Common myeloid progenitor, CD34-positive (primary cell): Measurements from ENCODE around the gene CACNA2D3.

ENCODE experiments used
- CTCF ChIA-PET: fragments of 350-600 bp; sonication (Branson Sonifier 250); formaldehyde crosslinking; loops from one replicate; lab custom pipeline; 2021; ENCODE audit warnings: antibody characterized with exemption; lab: Charles Lee
- POLR2A ChIA-PET: fragments of 350-600 bp; sonication (Branson Sonifier 250); formaldehyde crosslinking; loops from one replicate; lab custom pipeline; 2021; ENCODE audit warnings: antibody characterized with exemption; lab: Charles Lee
- DNase-seq, 3 donors: peaks; one replicate each; pipeline versions ENCODE4 v3.0.0 to v3.0.0-alpha.2; 2013
- H3K27ac ChIP-seq, 2 experiments: 1 replicate in 1 of 2; 2 replicates in 1 of 2; pipeline ENCODE4 v1.7.0; 2013; ENCODE audit warnings: inconsistent platforms in 2 of 2, low read length in 2 of 2, mild to moderate bottlenecking in 2 of 2, low read depth in 1 of 2, moderate library complexity in 1 of 2; ENCODE audit not compliant: severe bottlenecking in 2 of 2, insufficient read depth in 1 of 2, poor library complexity in 1 of 2
- H3K27me3 ChIP-seq, 5 experiments: replicated peaks in 2 of 5; 1 replicate in 3 of 5; 2 replicates in 2 of 5; pipeline versions ENCODE4 v1.6.1 to v1.7.0; 2013; ENCODE audit warnings: low read length in 4 of 5, mild to moderate bottlenecking in 2 of 5, moderate library complexity in 2 of 5, inconsistent platforms in 1 of 5; ENCODE audit not compliant: insufficient read depth in 5 of 5, control insufficient read depth in 4 of 5
- H3K36me3 ChIP-seq, 4 experiments: 1 replicate in 2 of 4; 2 replicates in 2 of 4; pipeline versions ENCODE4 v1.6.1 to v1.7.0; 2013; ENCODE audit warnings: low read length in 3 of 4, control low read depth in 1 of 4, mild to moderate bottlenecking in 1 of 4; ENCODE audit not compliant: control insufficient read depth in 4 of 4, insufficient read depth in 4 of 4
- H3K4me1 ChIP-seq, 4 experiments: 1 replicate in 3 of 4; 2 replicates in 1 of 4; pipeline versions ENCODE4 v1.6.1 to v1.7.1; 2013; ENCODE audit warnings: low read length in 3 of 4, mild to moderate bottlenecking in 3 of 4, control low read depth in 1 of 4, inconsistent platforms in 1 of 4, moderate library complexity in 1 of 4; ENCODE audit not compliant: control insufficient read depth in 4 of 4, insufficient read depth in 4 of 4; ENCODE audit errors: control extremely low read depth in 1 of 4
- H3K4me3 ChIP-seq, 7 experiments: 1 replicate in 4 of 7; 2 replicates in 3 of 7; pipeline versions ENCODE4 v1.5.1 to v1.7.0; 2013; ENCODE audit warnings: mild to moderate bottlenecking in 7 of 7, low read length in 6 of 7, moderate library complexity in 6 of 7, inconsistent platforms in 2 of 7, low read depth in 2 of 7, control low read depth in 1 of 7; ENCODE audit not compliant: insufficient read depth in 4 of 7, control insufficient read depth in 1 of 7; ENCODE audit errors: extremely low read depth in 1 of 7
- H3K9me3 ChIP-seq, 5 experiments: 1 replicate in 4 of 5; 2 replicates in 1 of 5; pipeline versions ENCODE4 v1.6.1 to v1.7.1; 2013; ENCODE audit warnings: low read length in 4 of 5, mild to moderate bottlenecking in 2 of 5, inconsistent platforms in 1 of 5, low read depth in 1 of 5, moderate library complexity in 1 of 5; ENCODE audit not compliant: control insufficient read depth in 4 of 5, insufficient read depth in 2 of 5; ENCODE audit errors: control extremely low read depth in 1 of 5
- whole genome bisulfite sequencing: methylation state at CpG from one replicate; pipeline ENCODE4 v1.1.5; 2013; ENCODE audit not compliant: insufficient coverage; 5-methylcytosine and 5-hydroxymethylcytosine counted together

Gene CACNA2D3

GRCh38 chr3:54845551-54845950 lies 723.2 kb downstream of the CACNA2D3 start:
- Histone ChIP-seq H3K4me3 (no peak overlapping the region), H3K4me1 (no peaks in the 10 kb centered on the region), H3K27ac (no peak overlapping the region), H3K9me3 (no peaks in the 10 kb centered on the region), H3K36me3 (no peaks in the 10 kb centered on the region), H3K27me3 (peaks cover 0 to 14% (median 2%) of the 10 kb centered on the region in 5 experiments)
- DNase-seq: no peak
- 100% methylated on average over 2 of the region's 5 CpGs for WGBS
- POLR2A ChIA-PET: no interaction called here
- CTCF ChIA-PET: no interaction called here

GRCh38 chr3:54846119-54846518 lies 723.8 kb downstream of the CACNA2D3 start:
- CTCF ChIA-PET: no interaction called here
- H3K4me3 ChIP-seq: no peak overlapping the region
- 14% methylated on average over 3 of the region's 4 CpGs for WGBS
- H3K9me3 ChIP-seq: no peaks in the 10 kb centered on the region
- POLR2A ChIA-PET: no interaction called here
- no peaks in the 10 kb centered on the region for H3K36me3 ChIP-seq
- H3K27ac ChIP-seq: no peak overlapping the region
- H3K27me3 ChIP-seq: peaks cover 0 to 14% (median 2%) of the 10 kb centered on the region in 5 experiments
- DNase-seq: peak in 1 of 3 donors; percentile 13
- no peaks in the 10 kb centered on the region for H3K4me1 ChIP-seq

- ChIA-PET POLR2A (no interaction called here), CTCF (no interaction called here)
- H3K4me1 ChIP-seq: no peaks in the 10 kb centered on the region
- H3K27me3 ChIP-seq: peaks cover 0 to 14% (median 2%) of the 10 kb centered on the region in 5 experiments
- 90% methylated on average over 1 of the region's 4 CpGs for WGBS
- H3K36me3 ChIP-seq: no peaks in the 10 kb centered on the region
- H3K4me3 ChIP-seq: no peak overlapping the region
- no peak overlapping the region for H3K27ac ChIP-seq
- no peak for DNase-seq
- H3K9me3 ChIP-seq: no peaks in the 10 kb centered on the region
Observed at GRCh38 chr3:54847361-54847760, 725.0 kb downstream of the CACNA2D3 start.

DNA sequence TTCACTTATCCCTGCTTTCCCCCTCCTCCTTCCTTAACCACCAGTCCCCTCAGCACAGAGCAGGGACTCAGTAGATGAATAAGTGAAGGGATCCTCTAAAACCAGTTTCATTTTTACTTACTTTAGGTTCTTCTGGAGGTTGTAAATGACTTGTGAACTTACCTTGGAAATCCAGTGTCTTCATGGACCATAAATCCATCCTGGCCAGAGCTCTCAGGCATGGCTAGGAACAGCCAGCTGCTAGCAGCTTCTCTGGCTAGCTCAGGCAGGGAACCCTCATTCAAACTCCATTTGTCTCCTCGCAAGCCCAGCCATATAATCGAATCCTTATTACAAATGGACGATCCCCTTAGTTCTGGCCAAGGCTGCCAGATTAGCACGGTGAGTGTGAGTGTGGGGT lies 727.0 kb downstream of the CACNA2D3 start:
- CTCF ChIA-PET: interaction anchor here (1.0 to 1.3 kb wide), 2 partner anchors 12 to 1402 kb away, joined by 3 read pairs; no protein-coding TSS in a partner anchor

DNA sequence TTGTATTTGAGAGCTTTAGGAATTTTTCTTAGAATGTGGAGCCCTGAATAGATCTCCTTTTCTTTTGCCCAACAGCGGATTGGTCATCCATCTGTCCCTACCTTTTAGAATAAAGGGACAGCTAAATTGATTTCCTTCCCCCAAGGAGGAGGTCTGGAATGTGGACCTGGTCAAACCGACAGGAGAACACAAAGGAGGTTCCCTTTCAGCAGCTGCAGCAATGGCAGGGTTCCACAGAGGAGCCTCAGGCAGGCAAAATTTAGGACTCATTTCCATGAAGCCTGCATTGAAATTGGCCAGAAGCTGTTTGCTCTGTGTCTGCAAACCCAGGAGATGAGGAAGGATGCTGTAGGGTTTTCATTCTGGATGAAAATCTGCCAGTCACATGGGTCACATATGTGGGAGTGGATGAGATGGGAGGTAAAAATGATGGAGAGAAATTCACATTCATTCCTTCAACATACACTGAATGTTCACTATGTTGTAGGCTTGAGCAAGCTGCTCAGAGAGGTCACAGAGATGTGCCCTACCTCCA lies 728.2 kb downstream of the CACNA2D3 start:
- Histone ChIP-seq H3K27ac (no peak overlapping the region), H3K4me3 (no peak overlapping the region), H3K4me1 (no peaks in the 10 kb centered on the region), H3K27me3 (peaks cover 0 to 6% (median 0%) of the 10 kb centered on the region in 5 experiments), H3K9me3 (no peaks in the 10 kb centered on the region), H3K36me3 (no peaks in the 10 kb centered on the region)
- POLR2A ChIA-PET: no interaction called here
- WGBS: 100% methylated on average over 1 of the region's 2 CpGs
- CTCF ChIA-PET: interaction anchor here (1.3 kb wide), 1 partner anchor 1401 kb away, joined by 3 read pairs; no protein-coding TSS in a partner anchor
- DNase-seq: no peak

More for the DNA sequence above, 727.0 kb downstream of the CACNA2D3 start:
- H3K36me3 ChIP-seq: no peaks in the 10 kb centered on the region
- no peak for DNase-seq
- peaks cover 0 to 8% (median 0%) of the 10 kb centered on the region in 5 experiments for H3K27me3 ChIP-seq
- POLR2A ChIA-PET: no interaction called here
- no peak overlapping the region for H3K27ac ChIP-seq
- no peak overlapping the region for H3K4me3 ChIP-seq
- H3K4me1 ChIP-seq: no peaks in the 10 kb centered on the region
- no peaks in the 10 kb centered on the region for H3K9me3 ChIP-seq
- 80% methylated on average over 1 of the region's 4 CpGs for WGBS

GRCh38 chr3:54853573-54854404 lies 731.4 kb downstream of the CACNA2D3 start:
- Histone ChIP-seq H3K27me3 (peaks cover 0 to 8% (median 3%) of the 10 kb centered on the region in 5 experiments), H3K27ac (no peak overlapping the region), H3K4me3 (no peak overlapping the region), H3K36me3 (no peaks in the 10 kb centered on the region), H3K9me3 (no peaks in the 10 kb centered on the region), H3K4me1 (no peaks in the 10 kb centered on the region)
- peak; percentile 31 to 55 (median 44) for DNase-seq
- CTCF ChIA-PET: interaction anchor here (0.6 to 1.4 kb wide), 8 partner anchors 10 to 1397 kb away, joined by 3 to 6 read pairs (median 3); no protein-coding TSS in a partner anchor
- POLR2A ChIA-PET: no interaction called here
- WGBS: 22% methylated on average over 17 of the region's 20 CpGs

DNA sequence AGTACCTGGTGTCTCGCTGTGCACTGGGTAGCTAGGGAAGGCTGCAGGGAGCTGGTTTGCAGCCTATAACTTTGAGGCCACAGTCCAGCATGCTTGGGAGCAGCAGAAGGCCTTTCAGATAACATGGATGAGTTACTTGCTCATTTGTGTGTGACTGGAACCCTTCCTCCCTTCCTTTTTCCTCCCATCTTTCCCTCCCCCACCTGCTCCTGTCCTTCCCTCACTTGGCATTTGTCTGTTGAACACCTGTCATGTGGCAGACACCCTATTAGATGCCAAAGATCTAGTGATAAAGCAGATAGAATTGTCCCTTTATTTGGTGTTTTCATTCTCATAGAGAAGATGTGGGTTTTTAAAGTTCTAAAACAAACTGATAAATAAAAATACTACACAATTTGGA lies 733.9 kb downstream of the CACNA2D3 start:
- DNase-seq: no peak
- no peak overlapping the region for H3K4me3 ChIP-seq
- 88% methylated on average over 1 of the region's 1 CpG for WGBS
- H3K4me1 ChIP-seq: no peaks in the 10 kb centered on the region
- H3K36me3 ChIP-seq: no peaks in the 10 kb centered on the region
- POLR2A ChIA-PET: no interaction called here
- peaks cover 0 to 10% (median 5%) of the 10 kb centered on the region in 5 experiments for H3K27me3 ChIP-seq
- H3K9me3 ChIP-seq: no peaks in the 10 kb centered on the region
- CTCF ChIA-PET: no interaction called here
- H3K27ac ChIP-seq: no peak overlapping the region
